Progenitor cell of endocrine pancreas (in vitro differentiated cells): Measurements from ENCODE around the gene PSMC3. TPM values are rescaled to one million over a fixed set of nuclear protein-coding genes. Genes with fewer than 3 reads are reported as not detected.

Source experiments
- DNase-seq: peaks from one replicate; pipeline ENCODE4 v3.0.0; 2021; ENCODE audit warnings: low spot score; ENCODE audit not compliant: unreplicated experiment
- H3K27ac Mint-ChIP-seq: 2 replicates; pipeline ENCODE4 v1.8.0; 2021; ENCODE audit warnings: mild to moderate bottlenecking, moderate library complexity, mixed read lengths
- H3K27me3 Mint-ChIP-seq: 2 replicates; pipeline ENCODE4 v1.8.0; 2021; ENCODE audit warnings: mixed read lengths
- H3K36me3 Mint-ChIP-seq: 2 replicates; pipeline ENCODE4 v1.8.0; 2022; ENCODE audit warnings: mixed read lengths; ENCODE audit not compliant: insufficient read depth
- H3K4me1 Mint-ChIP-seq: 2 replicates; pipeline ENCODE4 v1.8.0; 2021; ENCODE audit warnings: low read depth, mixed read lengths
- H3K4me3 Mint-ChIP-seq: 2 replicates; pipeline ENCODE4 v1.8.0; 2021; ENCODE audit warnings: low read depth, mild to moderate bottlenecking, moderate library complexity, mixed read lengths
- H3K9me3 Mint-ChIP-seq: 2 replicates; pipeline ENCODE4 v1.8.0; 2021; ENCODE audit warnings: low read depth, mixed read lengths
- CTCF ChIP-seq: fragments of 200-600 bp; sonication (generic); IDR thresholded peaks from one replicate; pipeline ENCODE4 v1.5.0; 2021; ENCODE audit warnings: antibody characterized with exemption, mild to moderate bottlenecking; ENCODE audit not compliant: unreplicated experiment
- total RNA-seq: library from RNA; stranded (reverse); gene quantifications from 2 replicates; pipeline ENCODE4 v1.2.1, GENCODE V29; 2021

PSMC3 gene
- total RNA-seq, 1 donor from 2014 or later, result 103 TPM

GRCh38 chr11:47466701-47467250 lies 40.5 kb upstream of the PSMC3 start:
- H3K27me3 Mint-ChIP-seq, result no peaks in the 10 kb centered on the region
- peaks cover 31% of the 10 kb centered on the region for H3K4me1 Mint-ChIP-seq
- H3K9me3 Mint-ChIP-seq, result no peaks in the 10 kb centered on the region
- peaks cover 18% of the 10 kb centered on the region for H3K36me3 Mint-ChIP-seq
- H3K4me3 Mint-ChIP-seq, result no peak overlapping the region
- TF ChIP-seq CTCF, result no peak
- no peak for DNase-seq
- peak overlapping the region; percentile 67 for H3K27ac Mint-ChIP-seq

GRCh38 chr11:47466201-47466600 lies 40.0 kb upstream of the PSMC3 start:
- Mint-ChIP-seq H3K27ac (peak overlapping the region; percentile 67), H3K4me1 (peaks cover 31% of the 10 kb centered on the region), H3K9me3 (no peaks in the 10 kb centered on the region), H3K27me3 (no peaks in the 10 kb centered on the region), H3K4me3 (no peak overlapping the region), H3K36me3 (peaks cover 16% of the 10 kb centered on the region)
- TF ChIP-seq CTCF, result no peak
- DNase-seq, result no peak

- H3K27ac Mint-ChIP-seq, result peak overlapping the region; percentile 79
- no peak for TF ChIP-seq CTCF
- peaks cover 13% of the 10 kb centered on the region for H3K36me3 Mint-ChIP-seq
- no peaks in the 10 kb centered on the region for H3K27me3 Mint-ChIP-seq
- DNase-seq, result no peak
- no peak overlapping the region for H3K4me3 Mint-ChIP-seq
- H3K4me1 Mint-ChIP-seq, result peaks cover 23% of the 10 kb centered on the region
- H3K9me3 Mint-ChIP-seq, result no peaks in the 10 kb centered on the region
These were observed 38.2 kb upstream of the PSMC3 start for GRCh38 chr11:47464483-47464882.

GRCh38 chr11:47461876-47462275 lies 35.6 kb upstream of the PSMC3 start:
- peaks cover 5% of the 10 kb centered on the region for H3K4me1 Mint-ChIP-seq
- H3K9me3 Mint-ChIP-seq, result no peaks in the 10 kb centered on the region
- no peaks in the 10 kb centered on the region for H3K27me3 Mint-ChIP-seq
- H3K27ac Mint-ChIP-seq, result peak overlapping the region; percentile 57
- TF ChIP-seq CTCF, result no peak
- H3K4me3 Mint-ChIP-seq, result no peak overlapping the region
- DNase-seq, result no peak
- H3K36me3 Mint-ChIP-seq, result peaks cover 6% of the 10 kb centered on the region

- Mint-ChIP-seq H3K36me3 (peaks cover 6% of the 10 kb centered on the region), H3K4me1 (peaks cover 3% of the 10 kb centered on the region), H3K4me3 (no peak overlapping the region), H3K27ac (no peak overlapping the region), H3K9me3 (no peaks in the 10 kb centered on the region), H3K27me3 (no peaks in the 10 kb centered on the region)
- DNase-seq, result no peak
- no peak for TF ChIP-seq CTCF
These were observed 34.5 kb upstream of the PSMC3 start for GRCh38 chr11:47460571-47461235.
